CD8-positive, alpha-beta memory T cell (primary cell): ENCODE measurements around the gene CD2AP. TPM values are rescaled to one million over a fixed set of nuclear protein-coding genes. Genes with fewer than 3 reads are reported as not detected.
"Not testable (repeated sequence)": the region's sequence is repeated elsewhere in the genome, so short reads cannot be mapped to it uniquely, and the experiment has no call there.

ENCODE experiments used
- CTCF ChIA-PET: fragments of 350-600 bp; sonication (Branson Sonifier 250); formaldehyde crosslinking; loops from one replicate; lab custom pipeline; 2021; ENCODE audit warnings: antibody characterized with exemption; lab: Charles Lee
- POLR2A ChIA-PET: fragments of 350-600 bp; sonication (Branson Sonifier 250); formaldehyde crosslinking; loops from one replicate; lab custom pipeline; 2021; ENCODE audit warnings: antibody characterized with exemption; lab: Charles Lee
- DNase-seq, 5 donors: peaks; one replicate each; pipeline versions ENCODE4 v3.0.0 to v3.0.0-alpha.2; 2020 to 2022; ENCODE audit warnings: mixed read lengths in 1 of 5
- H3K27ac ChIP-seq: one replicate; pipeline ENCODE4 v1.7.0; 2013; ENCODE audit warnings: low read depth, mild to moderate bottlenecking, low read length, moderate library complexity
- H3K27me3 ChIP-seq: 2 replicates; pipeline ENCODE4 v1.7.0; 2013; ENCODE audit warnings: low read length, mild to moderate bottlenecking; ENCODE audit not compliant: insufficient read depth, poor library complexity, severe bottlenecking
- H3K36me3 ChIP-seq: 2 replicates; pipeline ENCODE4 v1.7.0; 2013; ENCODE audit warnings: mild to moderate bottlenecking, low read length, moderate library complexity; ENCODE audit not compliant: insufficient read depth
- H3K4me1 ChIP-seq: 2 replicates; pipeline ENCODE4 v1.7.0; 2013; ENCODE audit warnings: mild to moderate bottlenecking, low read length, moderate library complexity; ENCODE audit not compliant: insufficient read depth
- H3K4me3 ChIP-seq: 2 replicates; pipeline ENCODE4 v1.7.0; 2013; ENCODE audit warnings: mild to moderate bottlenecking, low read length
- H3K9me3 ChIP-seq: 2 replicates; pipeline ENCODE4 v1.7.0; 2013; ENCODE audit warnings: mild to moderate bottlenecking, low read length
- H3K27ac Mint-ChIP-seq, 8 donors: one replicate each; pipeline ENCODE4 v1.8.0; 2020 to 2021; ENCODE audit warnings: mixed read lengths in 8 of 8, mild to moderate bottlenecking in 6 of 8, inconsistent platforms in 3 of 8, moderate library complexity in 3 of 8
- H3K27me3 Mint-ChIP-seq, 2 donors: one replicate each; pipeline ENCODE4 v1.8.0; 2020 to 2021; ENCODE audit warnings: mixed read lengths in 2 of 2, mild to moderate bottlenecking in 1 of 2, moderate library complexity in 1 of 2
- H3K36me3 Mint-ChIP-seq, 3 donors: one replicate each; pipeline ENCODE4 v1.8.0; 2020 to 2021; ENCODE audit warnings: mixed read lengths in 3 of 3, inconsistent platforms in 1 of 3, mild to moderate bottlenecking in 1 of 3
- H3K4me1 Mint-ChIP-seq, 3 donors: one replicate each; pipeline ENCODE4 v1.8.0; 2020 to 2021; ENCODE audit warnings: mixed read lengths in 3 of 3, inconsistent platforms in 1 of 3, mild to moderate bottlenecking in 1 of 3
- H3K4me3 Mint-ChIP-seq, 7 donors: one replicate each; pipeline ENCODE4 v1.8.0; 2020 to 2021; ENCODE audit warnings: mixed read lengths in 7 of 7, mild to moderate bottlenecking in 6 of 7, moderate library complexity in 4 of 7, inconsistent platforms in 2 of 7
- H3K9me3 Mint-ChIP-seq, 5 donors: one replicate each; pipeline ENCODE4 v1.8.0; 2020 to 2022; ENCODE audit warnings: mixed read lengths in 5 of 5, mild to moderate bottlenecking in 3 of 5, moderate library complexity in 2 of 5, inconsistent platforms in 1 of 5
- polyA plus RNA-seq: library from polyadenylated mRNA; unstranded; fragments of 300-500 nt; fragmentation: Illumina TruSeq; gene quantifications from one replicate; pipeline ENCODE4 v1.2.3, GENCODE V29; 2021
- total RNA-seq, 2 experiments: library from RNA; stranded (reverse); gene quantifications; one replicate each; pipeline ENCODE4 v1.2.3, GENCODE V29; 2021

The CD2AP gene
- total and polyA plus RNA-seq, 3 experiments from 2014 or later, result 9.3 to 30.7 (median 28.8) TPM

DNA sequence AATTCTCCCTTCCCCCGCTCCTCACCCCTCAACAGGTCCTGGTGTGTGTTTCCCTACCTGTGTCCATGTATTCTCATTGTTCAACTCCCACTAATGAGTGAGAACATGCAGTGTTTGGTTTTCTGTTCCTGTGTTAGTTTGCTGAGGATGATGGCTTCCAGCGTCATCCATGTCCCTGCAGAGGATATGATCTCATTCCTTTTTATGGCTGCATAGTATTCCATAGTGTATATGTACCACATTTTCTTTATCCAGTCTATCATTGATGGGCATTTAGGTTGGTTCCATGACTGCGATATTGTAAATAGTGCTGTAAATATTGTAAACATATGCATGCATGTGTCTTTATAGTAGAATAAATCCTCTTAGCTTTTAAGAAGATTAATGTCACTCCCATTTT is 89.0 kb downstream of the CD2AP start:
- H3K9me3 Mint-ChIP-seq, H3K27ac Mint-ChIP-seq, DNase-seq, H3K27me3 ChIP-seq, H3K36me3 Mint-ChIP-seq, H3K4me1 ChIP-seq, H3K36me3 ChIP-seq, POLR2A ChIA-PET, H3K4me3 ChIP-seq, H3K9me3 ChIP-seq, H3K27me3 Mint-ChIP-seq, H3K4me3 Mint-ChIP-seq, CTCF ChIA-PET, H3K27ac ChIP-seq: not testable (repeated sequence)
- peaks cover 2 to 21% (median 17%) of the 10 kb centered on the region in 3 donors for H3K4me1 Mint-ChIP-seq

DNA sequence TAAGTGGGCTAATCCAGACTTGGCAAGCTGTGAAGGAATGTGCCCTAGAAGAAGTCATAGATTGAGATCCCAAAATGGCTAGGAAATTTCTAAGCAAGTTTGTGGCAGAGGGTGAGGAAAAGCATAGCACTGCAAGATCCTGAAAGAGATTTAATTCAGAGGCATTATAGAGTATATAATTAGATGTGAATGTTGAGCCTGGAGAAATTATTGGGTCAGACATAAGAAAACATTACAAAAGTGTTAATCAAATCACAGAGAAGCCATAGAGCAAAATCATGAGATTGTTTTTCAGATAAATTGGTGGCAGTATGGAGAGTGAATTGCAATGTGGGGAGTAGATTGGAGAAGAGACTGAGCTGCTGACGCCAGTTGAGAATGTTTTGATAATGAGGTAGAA is 90.0 kb downstream of the CD2AP start:
- H3K4me3 Mint-ChIP-seq, result no peak overlapping the region
- ChIA-PET POLR2A (no interaction called here), CTCF (no interaction called here)
- Histone ChIP-seq H3K27ac (no peak overlapping the region), H3K27me3 (no peaks in the 10 kb centered on the region), H3K4me3 (no peak overlapping the region), H3K9me3 (no peaks in the 10 kb centered on the region), H3K4me1 (peaks cover 4% of the 10 kb centered on the region), H3K36me3 (no peaks in the 10 kb centered on the region)
- H3K36me3 Mint-ChIP-seq, result peaks cover 3 to 10% (median 7%) of the 10 kb centered on the region in 3 donors
- DNase-seq, result no peak
- no peaks in the 10 kb centered on the region for H3K9me3 Mint-ChIP-seq
- no peak overlapping the region for H3K27ac Mint-ChIP-seq
- no peaks in the 10 kb centered on the region for H3K27me3 Mint-ChIP-seq
- peaks cover 2 to 21% (median 19%) of the 10 kb centered on the region in 3 donors for H3K4me1 Mint-ChIP-seq

DNA sequence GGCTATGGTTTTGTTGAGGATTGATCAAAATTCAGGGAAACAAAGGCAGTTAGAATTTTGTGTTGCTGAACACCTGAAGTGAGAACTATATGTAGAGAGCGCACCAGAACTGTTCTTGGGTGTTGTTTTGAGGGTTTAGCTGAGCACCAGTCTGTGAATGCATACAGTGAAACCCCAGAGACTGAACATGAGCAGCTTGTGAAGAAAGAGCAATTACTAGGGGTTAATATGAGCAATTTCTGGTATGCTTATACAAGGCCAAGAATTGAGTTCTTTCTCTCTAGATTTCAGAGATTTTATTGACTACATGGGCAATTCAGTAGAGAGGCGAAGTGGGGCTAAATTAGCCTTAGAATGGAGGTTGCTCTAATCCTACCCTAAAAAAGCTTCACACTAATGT is 93.9 kb downstream of the CD2AP start:
- Histone ChIP-seq H3K36me3 (no peaks in the 10 kb centered on the region), H3K9me3 (no peaks in the 10 kb centered on the region), H3K4me1 (peaks cover 4% of the 10 kb centered on the region), H3K27me3 (no peaks in the 10 kb centered on the region), H3K4me3 (no peak overlapping the region), H3K27ac (no peak overlapping the region)
- ChIA-PET CTCF (no interaction called here), POLR2A (no interaction called here)
- Mint-ChIP-seq H3K4me3 (no peak overlapping the region), H3K27ac (peak overlapping the region in 2 of 8 donors; percentile 2 to 22), H3K4me1 (peaks cover 0 to 11% (median 11%) of the 10 kb centered on the region in 3 donors), H3K36me3 (peaks cover 2 to 11% (median 3%) of the 10 kb centered on the region in 3 donors), H3K27me3 (no peaks in the 10 kb centered on the region), H3K9me3 (no peaks in the 10 kb centered on the region)
- no peak for DNase-seq

- ChIA-PET POLR2A (no interaction called here), CTCF (no interaction called here)
- DNase-seq, result no peak
- H3K9me3 ChIP-seq, result no peaks in the 10 kb centered on the region
- H3K27ac Mint-ChIP-seq, result no peak overlapping the region
- no peak overlapping the region for H3K4me3 ChIP-seq
- H3K4me1 Mint-ChIP-seq, result peaks cover 0 to 11% (median 11%) of the 10 kb centered on the region in 3 donors
- H3K27ac ChIP-seq, result no peak overlapping the region
- no peaks in the 10 kb centered on the region for H3K27me3 Mint-ChIP-seq
- H3K36me3 ChIP-seq, result no peaks in the 10 kb centered on the region
- peaks cover 0 to 16% (median 0%) of the 10 kb centered on the region in 3 donors for H3K36me3 Mint-ChIP-seq
- no peak overlapping the region for H3K4me3 Mint-ChIP-seq
- no peaks in the 10 kb centered on the region for H3K9me3 Mint-ChIP-seq
- H3K4me1 ChIP-seq, result peaks cover 4% of the 10 kb centered on the region
- no peaks in the 10 kb centered on the region for H3K27me3 ChIP-seq
These were observed 95.5 kb downstream of the CD2AP start for GRCh38 chr6:47573109-47573508.

DNA sequence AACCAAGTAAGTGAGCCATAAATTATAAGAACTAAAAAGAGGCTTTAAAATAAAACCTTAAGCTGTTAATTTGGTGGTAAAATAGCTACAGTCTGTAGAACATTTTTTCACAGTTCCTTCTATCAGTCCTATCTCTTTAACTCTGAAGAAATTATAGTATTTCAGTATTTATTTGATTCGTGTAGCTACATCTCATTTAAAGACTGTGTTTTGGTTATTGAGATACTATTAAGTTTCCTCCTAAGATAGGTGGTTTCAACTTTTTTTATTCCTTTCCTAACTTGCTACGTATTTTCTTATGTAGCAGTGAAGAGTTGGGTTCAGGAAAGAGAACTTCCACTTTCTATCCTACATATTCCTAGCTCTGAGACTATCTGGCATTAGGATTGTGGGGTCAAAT is 97.2 kb downstream of the CD2AP start:
- Histone ChIP-seq H3K4me3 (no peak overlapping the region), H3K9me3 (no peaks in the 10 kb centered on the region), H3K36me3 (peaks cover 3% of the 10 kb centered on the region), H3K27ac (no peak overlapping the region), H3K27me3 (no peaks in the 10 kb centered on the region), H3K4me1 (peaks cover 4% of the 10 kb centered on the region)
- no peaks in the 10 kb centered on the region for H3K27me3 Mint-ChIP-seq
- no peak overlapping the region for H3K4me3 Mint-ChIP-seq
- H3K36me3 Mint-ChIP-seq, result peaks cover 2 to 27% (median 8%) of the 10 kb centered on the region in 3 donors
- H3K9me3 Mint-ChIP-seq, result no peaks in the 10 kb centered on the region
- DNase-seq, result no peak
- ChIA-PET POLR2A (no interaction called here), CTCF (no interaction called here)
- peak overlapping the region in 2 of 8 donors; percentile 21 to 61 for H3K27ac Mint-ChIP-seq
- H3K4me1 Mint-ChIP-seq, result peaks cover 0 to 11% (median 11%) of the 10 kb centered on the region in 3 donors

DNA sequence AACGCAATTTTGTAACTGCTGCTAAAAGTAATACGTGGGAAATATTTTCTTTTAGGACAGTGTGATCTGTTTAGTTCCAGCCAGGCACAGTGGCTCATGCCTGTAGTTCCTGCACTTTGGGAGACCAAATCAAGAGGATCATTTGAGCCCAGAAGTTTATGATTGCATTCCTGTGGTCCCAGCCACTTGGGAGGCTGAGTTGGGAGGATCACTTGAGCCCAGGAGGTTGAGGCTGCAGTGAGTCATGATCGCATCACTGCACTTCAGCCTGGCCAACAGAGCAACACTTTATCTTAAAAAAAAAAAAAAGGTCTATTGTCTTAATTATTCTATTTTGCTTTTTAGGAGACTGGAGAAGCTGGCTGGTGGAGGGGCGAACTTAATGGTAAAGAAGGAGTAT is 101.5 kb downstream of the CD2AP start:
- Histone ChIP-seq H3K4me3 (no peak overlapping the region), H3K36me3 (peaks cover 12% of the 10 kb centered on the region), H3K4me1 (no peaks in the 10 kb centered on the region), H3K9me3 (no peaks in the 10 kb centered on the region), H3K27me3 (no peaks in the 10 kb centered on the region), H3K27ac (no peak overlapping the region)
- Mint-ChIP-seq H3K4me3 (no peak overlapping the region), H3K27ac (no peak overlapping the region), H3K36me3 (peaks cover 19 to 52% (median 19%) of the 10 kb centered on the region in 3 donors), H3K27me3 (no peaks in the 10 kb centered on the region), H3K9me3 (no peaks in the 10 kb centered on the region), H3K4me1 (no peaks in the 10 kb centered on the region)
- no peak for DNase-seq
- ChIA-PET POLR2A (no interaction called here), CTCF (no interaction called here)

DNA sequence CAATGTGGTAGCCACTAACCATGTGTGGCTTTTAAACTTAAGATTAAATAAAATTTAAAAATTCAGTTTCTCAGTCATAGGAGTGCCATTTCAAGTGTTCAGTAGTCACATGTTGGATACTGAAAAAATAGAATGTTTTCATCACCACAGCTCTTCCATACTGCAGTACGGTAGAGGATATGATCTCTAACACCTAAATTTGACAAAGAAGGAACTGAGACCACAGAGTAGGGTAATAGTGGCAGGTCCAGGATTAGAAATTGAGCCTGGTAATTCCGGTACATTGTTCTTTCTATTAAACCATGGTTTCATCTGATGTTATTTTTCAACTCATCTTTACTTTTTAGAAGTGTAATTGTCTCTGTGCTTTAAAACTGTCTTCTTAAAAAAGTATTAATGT is 104.0 kb downstream of the CD2AP start:
- POLR2A ChIA-PET, result no interaction called here
- CTCF ChIA-PET, result no interaction called here

GRCh38 chr6:47587493-47587892 is 109.9 kb downstream of the CD2AP start:
- peaks cover 19 to 83% (median 40%) of the 10 kb centered on the region in 3 donors for H3K36me3 Mint-ChIP-seq
- no peaks in the 10 kb centered on the region for H3K27me3 ChIP-seq
- H3K4me3 Mint-ChIP-seq, result no peak overlapping the region
- H3K9me3 Mint-ChIP-seq, result no peaks in the 10 kb centered on the region
- no peak overlapping the region for H3K4me3 ChIP-seq
- POLR2A ChIA-PET, result no interaction called here
- CTCF ChIA-PET, result no interaction called here
- peaks cover 12% of the 10 kb centered on the region for H3K36me3 ChIP-seq
- peak overlapping the region in 1 of 8 donors; percentile 5 for H3K27ac Mint-ChIP-seq
- no peak overlapping the region for H3K27ac ChIP-seq
- H3K4me1 Mint-ChIP-seq, result peaks cover 0 to 5% (median 5%) of the 10 kb centered on the region in 3 donors
- no peaks in the 10 kb centered on the region for H3K9me3 ChIP-seq
- H3K4me1 ChIP-seq, result no peaks in the 10 kb centered on the region
- no peaks in the 10 kb centered on the region for H3K27me3 Mint-ChIP-seq
- DNase-seq, result no peak

More for the DNA sequence above, 104.0 kb downstream of the CD2AP start:
- Histone ChIP-seq H3K4me1 (no peaks in the 10 kb centered on the region), H3K27me3 (no peaks in the 10 kb centered on the region), H3K9me3 (no peaks in the 10 kb centered on the region), H3K4me3 (no peak overlapping the region), H3K27ac (no peak overlapping the region), H3K36me3 (peaks cover 12% of the 10 kb centered on the region)
- Mint-ChIP-seq H3K27me3 (no peaks in the 10 kb centered on the region), H3K4me1 (no peaks in the 10 kb centered on the region), H3K27ac (peak overlapping the region in 1 of 8 donors; percentile 26), H3K4me3 (no peak overlapping the region), H3K36me3 (peaks cover 23 to 64% (median 28%) of the 10 kb centered on the region in 3 donors), H3K9me3 (no peaks in the 10 kb centered on the region)
- no peak for DNase-seq
